Measurements from ENCODE around the gene EXOSC5. TPM values are rescaled to one million over a fixed set of nuclear protein-coding genes. Genes with fewer than 3 reads are reported as not detected.

The EXOSC5 gene
- total and polyA plus RNA-seq, 9 of the 15 experiments (the other 6 are each of a cell fraction or from before 2014, with no cell fraction given): 10.9 to 75.5 (median 37.8) TPM

GRCh38 chr19:41352279-41352608 is 44.9 kb downstream of the EXOSC5 start (continued):
- peak in 1 of 2 experiments; percentile 19 for TF ChIP-seq AFF1 (IDR thresholded peaks at IDR 0.05; ENCODE audit: low read depth in 1 of 2, partially characterized antibody in 2 of 2)
- TF ChIP-seq TFAM (CRISPR knock-in tag; conservative IDR thresholded peaks at IDR 0.05): no peak
- TF ChIP-seq ZNF740 (CRISPR knock-in tag; IDR thresholded peaks at IDR 0.05): peak; percentile 70; the same call in 1 of the 2 replicates
- TF ChIP-seq ZNF740 (tag; IDR thresholded peaks at IDR 0.05): no peak
- no peak for TF ChIP-seq NR2C2 (CRISPR knock-in tag; IDR thresholded peaks at IDR 0.05)
- TF ChIP-seq NR2C2 (tag; IDR thresholded peaks at IDR 0.05): no peak; the same call in 1 of the 2 replicates
- no peak for TF ChIP-seq XRCC3 (IDR thresholded peaks at IDR 0.05)
- no peak for TF ChIP-seq ATF3 (IDR thresholded peaks at IDR 0.05)
- no peak for TF ChIP-seq ATF3 (CRISPR knock-in tag; conservative IDR thresholded peaks at IDR 0.05)
- no peak for TF ChIP-seq ZNF224 (CRISPR knock-in tag; IDR thresholded peaks at IDR 0.05)
- TF ChIP-seq ZNF511 (CRISPR knock-in tag; IDR thresholded peaks at IDR 0.05): no peak
- TF ChIP-seq PKNOX1 (IDR thresholded peaks at IDR 0.05): peak; percentile 54; the same call in 1 of the 2 replicates
- TF ChIP-seq RBM15 (IDR thresholded peaks at IDR 0.05; ENCODE audit: insufficient read depth, low read length): no peak
- no peak for TF ChIP-seq SAFB (IDR thresholded peaks at IDR 0.05; ENCODE audit: borderline replicate concordance, low read depth, low read length)
- TF ChIP-seq FOXA3 (CRISPR knock-in tag; conservative IDR thresholded peaks at IDR 0.05 in 1 of 2, IDR thresholded peaks at IDR 0.05 in 1 of 2): no peak
- no peak for TF ChIP-seq CTBP1 (IDR thresholded peaks at IDR 0.05; ENCODE audit: borderline replicate concordance)
- no peak for TF ChIP-seq ZNF124 (CRISPR knock-in tag; IDR thresholded peaks at IDR 0.05)
- TF ChIP-seq ZNF263 (CRISPR knock-in tag; IDR thresholded peaks at IDR 0.05; ENCODE audit: borderline replicate concordance): no peak
- TF ChIP-seq FOXK2 (conservative IDR thresholded peaks at IDR 0.05 in 1 of 2, IDR thresholded peaks at IDR 0.05 in 1 of 2; ENCODE audit: low read depth in 2 of 2): peak in 1 of 2 experiments; percentile 43; a peak in 1 of 4 replicates
- TF ChIP-seq U2AF2 (optimal IDR thresholded peaks at IDR 0.05; ENCODE audit: low read depth, low read length): no peak
- no peak for TF ChIP-seq MAZ (CRISPR knock-in tag; conservative IDR thresholded peaks at IDR 0.05 in 1 of 2, IDR thresholded peaks at IDR 0.05 in 1 of 2)
